HG03175 (cell line): ENCODE measurements around the gene ACY1.
A peak's percentile ranks its signal among the peaks of the same experiment; 100 is the strongest.

ENCODE experiments used
- ATAC-seq: cut with Tn5 transposase; IDR thresholded peaks from one replicate; pipeline ENCODE4 v1.9.1; 2021; ENCODE audit warnings: mild to moderate bottlenecking, moderate library complexity; ENCODE audit not compliant: unreplicated experiment

ACY1 gene

DNA sequence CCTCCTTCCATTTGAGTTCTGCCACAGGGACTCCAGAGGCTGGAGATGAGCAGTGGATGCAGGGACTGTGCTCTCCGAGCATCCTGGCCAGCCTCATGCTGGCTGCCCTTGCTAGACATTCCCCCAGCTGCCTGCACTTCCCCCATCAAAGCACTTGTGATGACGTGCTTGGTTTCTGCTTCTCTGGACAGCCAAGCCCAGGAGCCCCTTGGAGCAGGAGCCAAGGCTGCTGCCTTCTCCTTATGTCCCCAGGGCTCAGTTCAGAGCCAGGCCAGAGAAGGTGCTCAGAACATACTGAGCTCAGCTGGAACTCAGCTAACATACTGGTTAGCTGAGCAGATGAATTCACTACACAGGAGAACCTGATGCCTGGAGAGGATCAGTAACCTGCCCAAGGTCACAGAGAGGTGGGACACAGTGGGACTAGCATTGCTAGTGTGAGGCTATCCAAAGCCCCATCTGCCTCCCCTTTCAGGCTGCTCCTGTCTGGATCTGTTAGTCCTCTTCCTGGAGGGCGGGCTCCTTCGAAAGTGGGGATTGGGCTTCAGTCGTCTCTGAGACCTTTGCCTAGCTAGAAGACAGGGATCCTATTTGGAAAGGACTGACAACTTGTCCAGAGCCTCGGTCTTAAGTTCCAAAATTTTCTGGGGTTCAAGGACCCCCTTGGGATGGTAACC, 20.3 kb upstream of the ACY1 start:
- ATAC-seq = no peak

DNA sequence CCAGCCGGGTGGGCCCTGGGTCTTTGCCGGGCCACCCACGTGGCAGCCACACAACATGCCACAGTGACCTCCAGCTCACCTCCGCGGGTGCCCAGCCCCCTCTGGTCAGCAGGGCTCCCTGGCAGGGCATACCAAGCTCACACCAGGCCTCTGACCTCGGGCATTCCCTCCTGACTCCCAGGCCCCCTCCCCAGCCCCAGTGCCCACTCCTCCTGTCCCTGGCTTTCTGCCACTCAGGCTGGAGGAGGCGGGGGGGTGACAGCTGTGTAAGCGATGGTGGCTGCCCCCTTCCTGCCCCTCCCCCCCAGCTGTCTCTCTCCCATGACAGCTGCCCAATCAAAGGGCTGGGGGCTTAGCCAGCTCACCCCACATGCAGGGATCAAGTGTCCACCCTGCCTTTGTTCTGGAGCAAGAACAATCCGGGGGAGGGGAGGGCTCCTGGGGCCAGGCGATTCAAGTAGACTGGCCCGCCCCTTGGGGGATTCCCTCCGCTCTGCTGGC, 19.3 kb upstream of the ACY1 start:
- ATAC-seq = no peak

DNA sequence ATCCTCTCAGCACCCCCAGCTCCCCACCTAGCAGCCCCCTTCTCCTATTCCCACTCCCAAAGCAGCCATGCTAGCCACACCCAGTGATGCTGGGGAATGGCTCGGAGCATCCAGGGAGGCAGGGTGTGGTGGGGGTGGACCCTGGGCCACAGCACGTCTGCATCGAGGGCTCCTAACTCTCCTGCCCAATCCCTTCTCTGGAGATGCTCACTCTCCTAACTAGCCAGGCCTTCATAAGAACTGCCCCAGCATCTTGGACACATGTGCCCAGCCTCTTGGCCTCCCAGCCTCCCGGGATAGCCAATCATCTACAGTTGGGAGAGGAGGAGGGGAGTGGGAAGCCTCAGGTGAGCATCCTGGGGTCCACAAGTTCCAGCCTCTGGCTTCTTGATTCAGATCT, 18.8 kb upstream of the ACY1 start:
- ATAC-seq = no peak

DNA sequence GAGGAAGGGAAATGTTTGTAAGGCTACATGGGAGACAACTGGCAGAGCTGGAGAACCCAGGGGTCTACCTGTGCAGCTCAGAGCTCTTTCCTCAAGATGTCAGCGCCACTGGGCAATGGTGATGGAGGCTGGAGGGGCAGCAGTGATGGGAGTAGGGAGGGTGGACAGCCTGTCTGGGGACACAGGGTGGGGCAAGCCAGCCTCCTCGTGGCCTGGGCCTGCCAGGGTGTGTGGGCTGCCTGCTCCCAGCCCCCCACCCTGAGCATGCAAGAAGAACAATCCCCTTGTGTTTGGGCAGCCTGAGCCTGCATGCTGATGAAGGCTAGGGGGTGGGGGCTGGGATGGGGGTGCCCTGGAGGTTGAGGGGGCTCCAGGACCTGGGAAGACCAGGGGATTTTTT, 17.3 kb upstream of the ACY1 start:
- no peak for ATAC-seq

DNA sequence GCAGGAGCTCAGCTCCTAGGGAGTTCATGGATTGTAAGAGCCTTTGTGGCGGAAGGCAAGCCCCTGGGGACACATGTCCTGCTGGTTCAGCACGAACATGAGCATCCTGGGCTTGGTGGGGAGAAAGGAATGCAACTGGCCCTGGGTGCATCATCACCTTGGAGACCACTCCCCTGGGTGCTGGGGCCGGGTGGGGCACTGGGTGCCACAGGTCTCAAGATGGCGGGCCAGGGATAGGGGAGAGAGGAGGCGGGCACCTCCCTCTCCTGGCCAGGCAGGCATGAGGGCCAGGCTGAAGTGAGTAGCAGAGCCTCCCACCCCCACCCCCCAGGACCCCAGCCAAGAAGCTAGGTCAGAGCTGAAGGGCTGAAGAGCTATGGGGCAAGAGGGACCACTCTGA, 16.8 kb upstream of the ACY1 start:
- no peak for ATAC-seq

DNA sequence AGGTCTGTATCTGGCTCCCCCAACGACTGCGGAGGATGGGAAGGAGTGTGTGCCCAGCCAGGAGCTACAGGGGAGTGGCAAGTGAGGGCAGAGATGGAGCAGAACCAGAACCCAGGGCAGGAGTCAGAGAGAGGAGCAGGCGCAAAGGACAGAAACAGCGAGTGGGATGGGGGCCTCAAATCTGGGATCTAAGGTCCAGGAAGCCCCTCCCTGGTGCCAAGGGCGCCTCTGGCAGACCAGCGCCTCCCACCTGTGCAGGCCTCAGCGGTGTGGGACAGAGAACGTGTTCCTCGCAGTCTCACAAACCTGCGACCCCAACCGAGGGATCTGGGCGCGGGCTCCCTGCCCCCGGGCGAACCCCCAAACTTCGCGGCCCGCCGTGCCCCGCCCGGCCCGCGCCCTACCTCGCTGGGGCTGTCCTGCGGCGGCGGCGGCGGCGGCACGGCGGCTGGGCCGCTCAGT, 16.4 kb upstream of the ACY1 start:
- no peak for ATAC-seq

DNA sequence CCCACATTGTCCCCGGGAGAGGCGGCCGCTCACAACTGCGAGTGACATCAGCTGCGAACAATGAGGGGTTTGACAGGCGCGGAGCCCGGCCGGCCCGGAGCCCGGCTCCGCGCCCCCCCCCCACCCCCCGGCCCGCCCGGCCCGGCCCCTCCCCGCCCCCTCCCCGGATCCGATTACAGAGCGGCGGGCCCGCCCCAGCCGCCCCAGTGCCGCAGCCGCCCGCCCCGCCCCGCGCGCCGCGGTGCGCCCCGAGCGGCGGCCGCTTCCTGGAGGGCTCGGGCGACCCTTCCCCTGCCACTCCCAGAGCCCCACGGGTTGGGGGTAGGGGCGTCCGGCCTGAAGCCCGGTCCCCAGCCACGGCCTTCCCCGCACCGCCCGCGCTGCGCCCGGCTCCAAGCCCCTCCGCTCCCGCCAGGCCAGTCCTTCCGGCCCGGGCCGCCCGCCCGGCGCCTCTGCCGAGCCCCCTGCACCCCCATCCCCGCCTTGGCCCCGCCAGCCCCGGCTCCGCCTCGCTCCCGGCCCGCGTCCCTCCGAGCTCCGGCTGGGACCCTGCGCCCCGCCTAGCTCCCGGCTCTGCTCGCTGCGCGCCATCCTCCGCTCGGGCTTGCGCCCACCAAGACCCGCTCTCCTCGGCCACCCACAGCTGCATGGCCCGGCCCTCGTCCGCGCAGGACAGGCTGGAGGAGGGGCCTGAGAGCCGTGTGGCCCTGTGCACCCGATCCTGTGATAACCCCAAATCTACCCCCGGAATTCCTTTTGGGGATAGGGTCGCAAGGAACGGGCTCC, 15.8 kb upstream of the ACY1 start, which contains the start of gene PCBP4:
Gene PCBP4, minus strand, starts transcription at position 71 of the 786 bp plus-strand sequence. CDS start 6,214 bp downstream, outside the sequence.
- no peak for ATAC-seq

DNA sequence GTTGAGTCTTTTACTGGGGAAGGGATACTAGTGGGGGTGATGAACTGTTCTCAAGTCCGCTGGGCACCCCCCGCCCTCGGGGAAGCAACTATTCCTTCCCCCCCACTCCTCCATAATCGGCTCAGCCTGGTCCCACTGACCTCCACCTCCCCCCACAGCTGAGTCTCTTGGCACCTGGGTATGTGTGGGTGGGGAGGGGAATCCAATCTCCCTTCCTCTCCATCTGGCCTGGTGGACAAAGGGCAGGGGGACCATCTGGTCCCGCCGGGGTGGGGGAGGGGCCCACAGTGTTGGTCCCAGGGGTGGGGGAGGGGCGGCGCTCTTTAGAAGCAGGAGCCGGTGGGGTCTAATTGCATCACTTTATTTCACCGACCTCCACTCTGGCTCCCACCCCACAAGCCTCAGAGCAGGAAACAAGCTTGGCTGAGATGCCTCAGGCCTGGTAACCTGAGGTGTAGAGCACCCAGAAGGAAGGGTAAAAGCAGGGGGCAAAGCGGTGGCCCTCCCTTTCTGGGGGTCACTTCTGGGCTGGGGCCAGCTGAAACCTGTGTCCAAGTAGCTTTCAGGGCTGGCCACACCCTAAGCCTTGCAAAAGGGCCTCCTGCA, 15.1 kb upstream of the ACY1 start:
- ATAC-seq = no peak

DNA sequence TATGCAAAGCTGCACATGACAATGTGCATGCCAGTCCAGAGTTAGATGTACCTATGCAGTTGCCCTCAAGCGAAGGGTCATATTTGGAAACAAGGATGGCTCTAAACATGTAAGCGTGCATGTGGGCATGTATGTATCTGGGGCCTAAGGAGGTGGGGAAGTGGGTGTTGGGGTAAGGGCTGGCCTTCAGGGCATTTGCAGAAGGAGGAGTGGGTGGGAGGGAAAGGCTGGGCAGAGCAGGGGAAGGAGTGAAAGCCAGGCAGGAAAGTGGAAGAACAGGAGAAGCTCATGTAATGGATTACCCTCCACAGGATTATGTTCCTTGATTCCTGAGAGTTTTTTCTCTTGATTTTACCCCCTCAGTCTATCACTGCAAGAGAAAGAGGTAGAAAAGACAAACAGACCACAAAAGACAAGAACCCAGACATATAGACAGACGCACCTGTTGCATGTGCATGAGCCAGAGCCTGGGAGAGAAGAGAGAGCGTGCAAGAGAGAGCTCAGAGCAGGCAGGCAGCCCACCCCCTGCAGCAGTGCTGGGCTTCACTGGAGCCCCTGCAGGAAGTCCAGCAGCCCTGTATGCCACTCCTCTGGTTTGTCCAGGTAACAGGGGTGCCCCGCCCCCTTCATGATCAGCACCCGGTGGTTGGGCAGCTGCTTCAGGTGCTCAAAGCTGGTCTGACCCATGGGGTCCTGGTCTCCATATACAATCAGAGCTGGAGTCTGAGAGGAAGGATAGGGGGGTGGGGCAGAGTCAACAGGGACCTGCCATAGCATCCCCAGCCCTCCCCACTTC, 14.3 kb upstream of the ACY1 start:
- no peak for ATAC-seq

DNA sequence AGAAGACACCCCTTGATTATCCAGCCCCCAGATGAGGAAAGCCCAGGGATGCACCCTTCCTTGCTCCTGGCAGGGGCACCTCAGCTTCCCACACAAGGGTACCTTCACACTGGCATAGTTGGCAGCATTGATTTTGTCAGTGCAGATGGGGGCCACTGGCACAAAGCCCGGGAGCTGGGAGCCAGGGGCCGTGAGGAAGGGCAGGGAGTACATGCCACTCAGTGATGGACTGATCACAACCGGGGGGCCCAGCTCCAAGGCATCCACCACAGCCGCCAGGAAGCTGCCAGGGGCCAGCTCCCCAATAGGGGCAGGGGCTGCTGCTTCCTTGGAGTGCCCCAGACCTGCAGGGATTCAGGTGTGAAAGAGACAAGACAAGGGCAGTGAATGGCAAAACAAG, 13.5 kb upstream of the ACY1 start:
- no peak for ATAC-seq

DNA sequence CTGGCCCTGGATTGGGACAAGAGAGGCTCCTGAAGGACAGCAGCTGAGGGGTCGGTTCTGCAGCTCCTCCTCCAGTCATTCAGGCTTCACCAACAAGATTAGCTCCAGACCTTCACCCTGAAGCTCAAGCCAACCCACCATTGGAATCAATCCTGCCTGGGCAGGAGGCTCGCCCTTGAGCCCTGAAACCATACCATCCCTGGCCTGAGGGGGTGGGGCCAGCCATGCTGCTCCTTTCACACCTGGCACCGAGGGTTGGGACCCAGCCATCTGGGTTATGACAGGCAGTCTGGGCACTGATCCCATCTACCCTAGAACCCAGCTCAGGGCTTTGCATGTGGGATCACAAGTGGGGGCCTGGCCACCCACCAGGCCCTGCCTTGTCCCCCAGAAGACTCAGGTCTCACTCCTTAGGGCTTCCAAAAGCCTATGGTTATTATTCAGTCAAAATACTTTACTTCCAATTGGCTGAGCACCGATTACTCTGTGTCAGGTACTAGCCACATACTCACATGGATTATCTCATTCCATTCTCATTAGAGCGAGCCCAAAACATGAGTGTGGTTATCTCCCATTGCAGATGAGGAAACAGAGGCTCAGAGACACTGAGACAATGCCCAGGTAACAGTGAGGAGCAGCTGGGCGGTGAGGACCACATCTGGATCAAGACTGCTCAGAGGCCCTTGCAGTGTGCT, 12.6 kb upstream of the ACY1 start:
- no peak for ATAC-seq

DNA sequence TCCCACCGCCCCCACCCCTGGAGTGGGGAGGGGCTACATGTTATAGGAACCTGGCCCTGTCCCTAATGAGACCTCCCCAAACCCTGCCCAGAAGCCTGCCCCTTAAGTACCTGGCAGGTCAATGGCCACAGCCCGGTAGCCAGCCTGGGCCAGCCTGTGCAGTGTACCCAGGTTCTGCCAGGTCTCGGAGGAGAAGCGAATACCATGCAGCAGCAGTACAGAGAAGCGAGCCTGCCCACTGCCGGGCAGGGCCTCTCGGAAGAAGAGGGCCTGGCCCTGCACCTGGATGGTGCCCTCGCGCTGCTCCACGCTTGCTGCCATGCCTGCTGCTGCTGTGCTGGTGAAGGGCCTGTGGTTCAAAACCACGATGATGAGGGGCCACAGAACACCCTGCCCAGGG, 12.0 kb upstream of the ACY1 start:
- ATAC-seq = no peak

DNA sequence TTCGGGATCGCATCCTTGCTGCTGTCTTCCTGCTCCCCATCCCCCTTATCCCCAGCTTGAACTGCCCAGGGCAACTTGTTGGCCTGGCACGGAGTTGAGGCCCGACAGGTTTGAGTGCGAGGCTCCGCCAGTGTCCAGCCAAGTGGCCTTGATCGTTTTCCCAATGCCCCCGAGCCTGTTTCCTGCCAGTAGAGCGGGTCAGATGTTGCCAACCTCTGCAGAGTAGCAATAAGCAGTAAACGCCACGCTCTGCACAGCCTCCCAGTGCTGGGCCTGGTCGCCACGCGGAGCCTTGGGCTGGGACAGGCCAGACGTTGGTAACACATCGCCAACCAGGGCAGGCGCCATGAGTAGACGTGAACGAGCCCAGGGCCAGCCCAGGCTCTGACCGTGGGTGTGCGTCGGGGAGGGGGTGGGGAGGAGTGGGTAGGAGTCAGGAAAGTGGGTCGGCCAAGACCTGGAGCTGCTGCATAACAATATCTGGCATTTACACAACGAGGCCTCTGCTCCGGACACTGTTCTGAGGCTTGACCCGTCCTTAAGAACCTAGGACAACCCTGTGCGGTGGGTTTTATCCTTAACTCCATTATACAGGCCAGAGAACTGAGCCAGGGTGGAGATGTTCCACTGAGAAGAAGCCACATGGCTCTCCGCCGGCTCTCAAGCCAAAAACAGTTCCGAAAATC, 8.9 kb upstream of the ACY1 start:
- ATAC-seq = peak; percentile 4

DNA sequence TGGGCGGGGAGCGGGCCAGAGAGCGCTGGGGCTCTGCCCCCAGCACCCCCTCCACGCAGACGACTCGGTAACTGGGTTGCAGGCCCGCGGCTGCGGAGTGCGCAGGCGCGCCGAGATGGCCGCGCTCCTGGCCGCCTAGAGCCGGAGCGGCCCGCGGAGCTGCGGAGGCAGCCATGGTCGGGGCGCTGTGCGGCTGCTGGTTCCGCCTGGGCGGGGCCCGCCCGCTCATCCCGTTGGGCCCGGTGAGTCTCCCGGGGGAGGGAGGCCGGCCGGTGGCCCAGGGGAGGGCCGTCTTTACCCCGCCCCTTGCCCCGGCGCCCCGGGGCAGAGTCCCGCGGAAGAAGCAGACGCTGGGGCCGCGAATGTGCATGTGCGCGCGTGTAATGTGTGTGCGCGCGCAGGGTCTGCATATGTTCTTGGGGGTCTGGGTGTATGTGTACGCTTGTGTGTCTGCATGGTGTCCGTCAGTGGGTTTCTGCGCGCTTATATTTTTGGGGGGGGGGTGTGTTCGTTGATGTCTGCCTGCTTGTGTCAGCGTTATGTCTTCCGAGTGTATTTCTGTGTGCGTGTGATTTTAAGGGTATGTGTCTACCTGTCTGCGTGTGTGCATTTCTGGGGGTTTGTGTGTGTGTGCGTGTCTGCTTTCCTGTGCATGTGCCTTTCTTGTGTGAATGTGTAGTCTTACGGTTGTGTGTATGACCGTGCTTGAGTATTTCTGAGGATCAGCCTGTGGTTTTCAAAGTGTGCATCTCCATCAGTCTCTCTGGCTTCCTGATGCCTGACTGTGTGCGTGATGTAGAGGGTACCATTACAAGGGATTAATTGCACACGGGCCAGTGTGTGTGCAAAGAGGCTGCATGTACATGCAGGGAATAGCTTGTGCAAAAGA, 8.1 kb upstream of the ACY1 start, which contains the start of gene ABHD14A:
Gene ABHD14A, plus strand, starts transcription at position 102 of the 889 bp plus-strand sequence. Its CDS starts 72 bp downstream, at position 174.
- ATAC-seq = peak; percentile 56

DNA sequence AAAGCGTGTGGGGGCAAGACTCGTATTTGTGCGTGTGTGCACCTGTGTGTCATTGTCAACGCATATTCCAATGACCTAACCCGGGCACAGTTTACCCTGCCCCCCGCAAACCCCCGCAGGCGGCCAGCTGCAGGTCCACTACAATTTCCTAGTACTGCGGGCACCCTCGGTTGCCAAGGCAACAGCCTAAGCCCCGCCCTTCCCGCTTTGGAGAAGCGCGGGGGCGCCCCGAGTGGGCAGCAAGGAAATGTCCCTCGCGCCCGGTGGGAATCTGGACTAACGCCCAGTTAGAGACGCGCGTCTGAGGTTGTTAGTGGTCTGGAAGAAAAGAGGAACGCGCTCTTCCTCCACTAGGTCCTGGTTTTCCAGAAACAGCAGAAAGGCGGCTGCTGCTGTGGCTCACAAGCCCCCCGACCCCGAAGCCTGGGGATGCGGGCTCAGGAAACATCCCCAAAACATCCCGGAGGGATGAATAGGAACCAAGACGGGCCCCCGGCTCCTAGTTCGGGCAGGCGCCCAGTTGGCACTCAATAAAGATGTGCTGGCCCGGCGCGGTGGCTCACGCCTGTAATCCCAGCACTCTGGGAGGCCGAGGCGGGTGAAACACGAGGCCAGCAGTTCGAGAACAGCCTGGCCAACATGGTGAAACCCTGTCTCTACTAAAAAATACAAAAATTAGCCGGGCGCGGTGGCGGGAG, 7.3 kb upstream of the ACY1 start:
- no peak for ATAC-seq

DNA sequence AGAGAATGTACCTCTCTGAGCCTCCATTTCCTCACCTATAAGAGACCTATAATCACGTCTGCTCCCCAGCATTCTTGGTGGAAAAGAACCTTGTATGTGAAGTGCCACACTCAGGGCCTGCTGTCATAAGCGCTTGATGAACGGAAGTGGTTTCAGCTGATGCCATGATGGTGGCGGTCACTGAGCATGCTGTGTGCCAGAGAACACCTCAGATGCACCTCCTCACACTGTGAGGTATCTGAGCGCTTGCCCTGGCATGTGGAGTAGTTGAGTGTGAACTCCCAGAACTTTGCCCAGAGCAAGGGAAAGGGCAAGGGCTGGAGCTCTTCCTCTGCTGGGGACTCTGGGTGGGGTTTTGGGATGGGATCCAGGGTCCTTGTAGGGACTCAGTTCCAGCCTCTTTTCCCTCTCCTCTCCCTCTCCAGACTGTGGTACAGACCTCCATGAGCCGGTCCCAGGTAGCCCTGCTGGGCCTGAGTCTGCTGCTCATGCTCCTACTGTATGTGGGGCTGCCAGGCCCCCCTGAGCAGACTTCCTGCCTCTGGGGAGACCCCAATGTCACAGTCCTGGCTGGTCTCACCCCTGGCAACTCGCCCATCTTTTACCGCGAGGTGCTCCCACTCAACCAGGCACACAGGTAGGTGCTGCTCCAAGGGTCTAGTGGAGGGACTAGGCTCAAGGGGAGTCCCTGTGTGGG, 5.7 kb upstream of the ACY1 start:
- ATAC-seq = no peak

DNA sequence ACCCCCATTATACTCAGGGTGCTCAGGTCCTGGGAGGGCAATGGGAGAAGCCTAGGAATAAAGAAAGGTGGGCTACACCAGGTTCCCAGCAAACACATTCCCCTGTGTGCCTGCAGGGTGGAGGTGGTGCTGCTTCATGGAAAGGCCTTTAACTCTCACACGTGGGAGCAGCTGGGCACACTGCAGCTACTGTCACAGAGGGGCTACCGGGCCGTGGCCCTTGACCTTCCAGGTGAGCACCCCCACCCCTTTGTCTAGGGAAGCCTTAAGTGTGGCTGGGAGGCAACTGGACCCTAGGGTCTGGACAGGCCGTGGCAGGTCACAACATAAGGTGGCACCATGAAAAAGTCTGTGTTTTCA, 5.2 kb upstream of the ACY1 start:
- no peak for ATAC-seq

DNA sequence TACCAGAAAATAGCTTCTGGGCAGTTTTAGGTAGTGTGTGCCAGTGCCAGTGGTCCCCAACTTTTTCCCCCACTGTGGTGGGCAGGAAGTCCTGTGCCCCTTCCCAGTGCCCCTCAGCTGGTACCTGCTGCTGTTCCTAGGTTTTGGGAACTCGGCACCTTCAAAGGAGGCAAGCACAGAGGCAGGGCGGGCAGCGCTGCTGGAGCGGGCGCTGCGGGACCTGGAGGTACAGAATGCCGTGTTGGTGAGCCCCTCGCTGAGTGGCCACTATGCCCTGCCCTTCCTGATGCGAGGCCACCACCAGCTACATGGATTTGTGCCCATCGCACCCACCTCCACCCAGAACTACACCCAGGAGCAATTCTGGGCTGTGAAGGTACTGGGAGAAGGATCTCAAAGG, 3.1 kb upstream of the ACY1 start:
- no peak for ATAC-seq
